GDM1 (cell line): Measurements from ENCODE around the gene ID4.

Source experiments
- DNase-seq: peaks from one replicate; lab custom pipeline; 2025; lab: John Stamatoyannopoulos, UW

The ID4 gene

GRCh38 chr6:19857703-19858102, 20.5 kb downstream of the ID4 start:
- no peak for DNase-seq

GRCh38 chr6:19860235-19860877, 23.2 kb downstream of the ID4 start:
- no peak for DNase-seq

- DNase-seq: no peak
These were observed 27.1 kb downstream of the ID4 start for GRCh38 chr6:19864285-19864684.

GRCh38 chr6:19865178-19865577, 28.0 kb downstream of the ID4 start:
- no peak for DNase-seq

- no peak for DNase-seq
These were observed 29.2 kb downstream of the ID4 start for GRCh38 chr6:19866173-19866984.

GRCh38 chr6:19866985-19867627, 29.9 kb downstream of the ID4 start:
- no peak for DNase-seq

GRCh38 chr6:19869464-19869863, 32.3 kb downstream of the ID4 start:
- DNase-seq: no peak

GRCh38 chr6:19870322-19870721, 33.2 kb downstream of the ID4 start:
- DNase-seq: no peak

- DNase-seq: no peak
These were observed 35.9 kb downstream of the ID4 start for GRCh38 chr6:19873031-19873430.

GRCh38 chr6:19876672-19877071, 39.5 kb downstream of the ID4 start:
- DNase-seq: no peak

GRCh38 chr6:19879663-19880062, 42.5 kb downstream of the ID4 start:
- DNase-seq: no peak

GRCh38 chr6:19880066-19880465, 42.9 kb downstream of the ID4 start:
- no peak for DNase-seq

- DNase-seq: no peak
These were observed 54.3 kb downstream of the ID4 start for GRCh38 chr6:19891451-19891850.
